ACC112 (cell line): ENCODE data around the gene TMEM50A.
"Not testable (repeated sequence)": the region's sequence is repeated elsewhere in the genome, so short reads cannot be mapped to it uniquely, and the experiment has no call there.

Source experiments
- H2AFZ ChIP-seq: fragments of 200-600 bp; sonication (generic); one replicate; pipeline ENCODE4 v1.6.0; 2017; ENCODE audit warnings: antibody characterized with exemption, low read length; ENCODE audit not compliant: unreplicated experiment
- H3K27ac ChIP-seq: fragments of 200-600 bp; sonication (generic); 2 replicates; pipeline ENCODE4 v1.5.1; 2014; ENCODE audit warnings: low read depth, mild to moderate bottlenecking, antibody characterized with exemption, low read length, moderate library complexity
- H3K27me3 ChIP-seq: fragments of 200-600 bp; sonication (generic); 2 replicates; pipeline ENCODE4 v1.6.1; 2014; ENCODE audit warnings: mild to moderate bottlenecking, antibody characterized with exemption, low read length, moderate library complexity, mixed read lengths; ENCODE audit not compliant: insufficient read depth
- H3K36me3 ChIP-seq: fragments of 200-600 bp; sonication (generic); 2 replicates; pipeline ENCODE4 v1.6.1; 2016; ENCODE audit warnings: mild to moderate bottlenecking, antibody characterized with exemption, low read length, moderate library complexity, mixed read lengths; ENCODE audit not compliant: insufficient read depth
- H3K4me1 ChIP-seq: fragments of 200-600 bp; sonication (generic); one replicate; pipeline ENCODE4 v1.6.1; 2016; ENCODE audit warnings: low read length, mixed read lengths; ENCODE audit not compliant: insufficient read depth, unreplicated experiment, control insufficient read depth
- H3K4me3 ChIP-seq: fragments of 200-600 bp; sonication (generic); 2 replicates; pipeline ENCODE4 v1.5.1; 2014; ENCODE audit warnings: mild to moderate bottlenecking, low read depth, low read length
- H3K79me2 ChIP-seq: fragments of 200-600 bp; sonication (generic); one replicate; pipeline ENCODE4 v1.6.0; 2016; ENCODE audit warnings: low read length; ENCODE audit not compliant: control insufficient read depth, unreplicated experiment, insufficient read depth

TMEM50A gene

GRCh38 chr1:25360596-25361581, 22.8 kb downstream of the TMEM50A start:
- Histone ChIP-seq H3K27me3 (no peaks in the 10 kb centered on the region), H3K27ac (peak overlapping the region; percentile 82), H2AFZ (no peak overlapping the region), H3K79me2 (peaks cover 6% of the 10 kb centered on the region), H3K4me3 (no peak overlapping the region; the same call in 1 of the 2 replicates), H3K4me1 (peaks cover 33% of the 10 kb centered on the region), H3K36me3 (peaks cover 18% of the 10 kb centered on the region; the same call in 1 of the 2 replicates)

DNA sequence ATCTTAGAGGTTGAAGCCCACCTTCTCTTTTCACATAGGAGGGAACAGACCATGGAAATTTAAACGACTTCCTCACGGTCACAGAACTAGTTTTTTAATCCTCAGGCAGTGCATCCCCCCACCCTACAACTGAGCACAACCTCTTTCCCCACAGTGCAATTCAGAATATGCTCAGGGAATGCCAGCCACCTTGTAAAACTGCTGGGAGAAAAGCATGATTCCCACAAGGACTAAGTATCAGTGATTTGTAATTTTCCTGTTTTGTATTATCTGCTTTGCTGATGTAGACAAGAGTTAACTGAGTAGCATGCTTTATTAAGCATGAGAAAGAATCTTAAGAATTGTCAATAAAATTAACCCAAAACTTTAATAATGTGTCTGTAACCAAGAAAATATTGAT, 23.8 kb downstream of the TMEM50A start:
- Histone ChIP-seq H3K79me2 (peaks cover 6% of the 10 kb centered on the region), H3K36me3 (peaks cover 18% of the 10 kb centered on the region; the same call in 1 of the 2 replicates), H3K4me1 (peaks cover 24% of the 10 kb centered on the region), H3K27ac (peak overlapping the region; percentile 82), H3K27me3 (no peaks in the 10 kb centered on the region), H3K4me3 (no peak overlapping the region), H2AFZ (no peak overlapping the region)

GRCh38 chr1:25362634-25363559, 24.8 kb downstream of the TMEM50A start:
- H3K4me3 ChIP-seq, H2AFZ ChIP-seq, H3K79me2 ChIP-seq, H3K27me3 ChIP-seq, H3K27ac ChIP-seq: not testable (repeated sequence)
- peaks cover 20% of the 10 kb centered on the region for H3K4me1 ChIP-seq
- H3K36me3 ChIP-seq: peaks cover 18% of the 10 kb centered on the region; the same call in 1 of the 2 replicates

GRCh38 chr1:25369241-25369640, 31.1 kb downstream of the TMEM50A start:
- Histone ChIP-seq H3K27ac (peak overlapping the region; percentile 6; the same call in 1 of the 2 replicates), H3K4me1 (peaks cover 8% of the 10 kb centered on the region), H3K27me3 (no peaks in the 10 kb centered on the region), H2AFZ (no peak overlapping the region), H3K79me2 (no peaks in the 10 kb centered on the region), H3K4me3 (no peak overlapping the region), H3K36me3 (no peaks in the 10 kb centered on the region)

DNA sequence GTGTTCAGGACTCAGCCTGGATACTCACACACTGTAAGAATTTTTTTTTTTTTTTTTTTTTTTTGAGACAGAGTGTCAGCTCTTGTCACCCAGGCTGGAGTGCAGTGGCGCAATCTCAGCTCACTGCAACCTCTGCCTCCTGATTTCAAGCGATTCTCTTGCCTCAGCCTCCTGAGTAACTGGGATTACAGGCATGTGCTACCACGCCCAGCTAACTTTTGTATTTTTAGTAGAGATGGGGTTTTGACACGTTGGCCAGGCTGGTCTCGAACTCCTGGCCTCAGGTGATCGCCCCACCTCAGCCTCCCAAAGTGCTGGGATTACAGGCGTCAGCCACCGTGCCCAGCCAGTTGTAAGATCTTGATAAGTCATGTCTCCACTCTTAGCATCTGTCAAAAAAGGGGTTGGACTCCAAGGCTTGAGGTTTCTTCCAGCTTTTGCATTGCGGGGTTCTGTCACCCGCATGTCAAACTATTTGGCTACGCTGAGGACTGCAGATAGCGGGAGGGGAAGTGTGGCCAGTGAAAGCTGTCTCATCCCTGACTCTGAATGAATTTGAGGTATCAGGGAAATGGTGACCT, 31.6 kb downstream of the TMEM50A start:
- H3K27ac ChIP-seq: 0 out of 2 replicates have a peak overlapping the region, but pooled peaks have one; percentile 6
- H3K4me3 ChIP-seq, H3K27me3 ChIP-seq, H3K79me2 ChIP-seq, H2AFZ ChIP-seq, H3K4me1 ChIP-seq, H3K36me3 ChIP-seq: not testable (repeated sequence)

DNA sequence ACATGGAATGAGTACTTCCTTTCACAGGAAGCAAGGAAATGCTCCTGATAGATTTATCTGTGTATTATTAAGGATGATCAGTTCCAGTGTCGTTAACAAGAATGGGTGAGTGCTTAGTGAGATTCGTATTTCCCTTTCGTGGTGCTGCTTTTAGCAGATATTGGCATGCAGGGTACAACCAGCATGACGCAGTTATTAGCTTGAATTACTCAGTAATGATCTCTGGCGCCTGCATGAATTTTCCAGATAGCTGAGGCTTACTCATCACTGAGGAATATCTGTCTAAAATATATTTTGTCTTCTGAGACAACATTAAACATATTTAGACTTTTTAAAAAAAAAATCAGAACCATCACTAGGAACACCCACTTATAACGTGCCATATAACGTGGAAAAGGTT, 33.6 kb downstream of the TMEM50A start:
- H3K4me1 ChIP-seq, H2AFZ ChIP-seq, H3K27me3 ChIP-seq, H3K79me2 ChIP-seq, H3K36me3 ChIP-seq: not testable (repeated sequence)
- Histone ChIP-seq H3K27ac (peak overlapping the region; percentile 90), H3K4me3 (peak overlapping the region; percentile 2; the same call in 1 of the 2 replicates)

GRCh38 chr1:25378367-25378766, 40.2 kb downstream of the TMEM50A start:
- H3K79me2 ChIP-seq, H3K36me3 ChIP-seq, H3K4me1 ChIP-seq, H3K27ac ChIP-seq, H3K4me3 ChIP-seq, H2AFZ ChIP-seq, H3K27me3 ChIP-seq: not testable (repeated sequence)

- not testable (repeated sequence) for H3K79me2 ChIP-seq, H3K4me1 ChIP-seq, H3K27me3 ChIP-seq, H2AFZ ChIP-seq, H3K4me3 ChIP-seq, H3K36me3 ChIP-seq
- peak overlapping the region; percentile 80 for H3K27ac ChIP-seq
These were observed 44.4 kb downstream of the TMEM50A start for GRCh38 chr1:25382543-25382942.

DNA sequence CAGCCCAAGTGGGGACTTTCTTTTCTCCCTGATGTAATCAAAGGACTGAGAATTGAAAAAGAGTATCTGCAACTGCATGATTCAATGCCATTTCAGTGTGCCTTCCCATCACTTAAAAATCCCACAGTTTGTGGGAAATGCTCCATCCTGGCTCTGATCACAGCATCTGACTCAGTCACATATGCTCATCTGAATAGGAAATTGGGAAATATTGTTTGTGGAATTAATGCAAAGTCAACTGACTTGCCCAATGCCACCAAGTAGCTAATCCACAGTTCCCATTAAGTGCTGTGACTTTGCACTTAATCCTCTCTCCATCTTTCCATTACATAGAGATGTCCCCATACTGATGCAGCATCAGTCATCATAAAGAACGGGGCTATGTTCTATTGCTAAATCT, 45.0 kb downstream of the TMEM50A start:
- not testable (repeated sequence) for H3K27me3 ChIP-seq, H3K36me3 ChIP-seq, H3K4me3 ChIP-seq, H3K4me1 ChIP-seq, H2AFZ ChIP-seq, H3K79me2 ChIP-seq
- peak overlapping the region; percentile 80 for H3K27ac ChIP-seq

GRCh38 chr1:25383875-25384274, 45.7 kb downstream of the TMEM50A start:
- H3K79me2 ChIP-seq, H2AFZ ChIP-seq, H3K27me3 ChIP-seq, H3K4me3 ChIP-seq, H3K36me3 ChIP-seq, H3K4me1 ChIP-seq: not testable (repeated sequence)
- peak overlapping the region; percentile 62; the same call in 1 of the 2 replicates for H3K27ac ChIP-seq
